Ishikawa (cell line): ENCODE results near the gene ALX4.

ENCODE experiments used
- CEBPB ChIP-seq: IDR thresholded peaks from 2 replicates; pipeline ENCODE4 v1.6.1; 2012
- CREB1 ChIP-seq: IDR thresholded peaks from 2 replicates; pipeline ENCODE4 v1.6.1; 2012; ENCODE audit warnings: low read depth
- EGR1 ChIP-seq: IDR thresholded peaks from 2 replicates; pipeline ENCODE4 v1.6.1; 2012
- EP300 ChIP-seq: IDR thresholded peaks from 2 replicates; pipeline ENCODE4 v1.6.1; 2012; ENCODE audit warnings: borderline replicate concordance
- FOXM1 ChIP-seq: IDR thresholded peaks from 2 replicates; pipeline ENCODE4 v1.6.1; 2012; ENCODE audit warnings: low read depth, borderline replicate concordance
- MAX ChIP-seq: IDR thresholded peaks from 2 replicates; pipeline ENCODE4 v1.6.1; 2012
- NFIC ChIP-seq: IDR thresholded peaks from 2 replicates; pipeline ENCODE4 v1.6.1; 2012
- RAD21 ChIP-seq: IDR thresholded peaks from 2 replicates; pipeline ENCODE4 v1.6.1; 2012; ENCODE audit warnings: low read depth
- TAF1 ChIP-seq: IDR thresholded peaks from 2 replicates; pipeline ENCODE4 v1.6.1; 2012; ENCODE audit warnings: low read depth, mild to moderate bottlenecking
- TCF12 ChIP-seq: IDR thresholded peaks from 2 replicates; pipeline ENCODE4 v1.6.1; 2012; ENCODE audit warnings: low read depth
- TEAD4 ChIP-seq: IDR thresholded peaks from 2 replicates; pipeline ENCODE4 v1.6.1; 2012
- USF1 ChIP-seq: IDR thresholded peaks from 2 replicates; pipeline ENCODE4 v1.6.1; 2012
- YY1 ChIP-seq: IDR thresholded peaks from 2 replicates; pipeline ENCODE4 v1.6.1; 2012; ENCODE audit warnings: low read depth
- ZBTB7A ChIP-seq: IDR thresholded peaks from 2 replicates; pipeline ENCODE4 v1.6.1; 2012; ENCODE audit warnings: low read depth
- TF ChIP-seq, protein P1 (sequence below): IDR thresholded peaks from 2 replicates; pipeline ENCODE4 v1.6.1; 2012; ENCODE audit warnings: low read depth, mild to moderate bottlenecking

Gene ALX4

DNA sequence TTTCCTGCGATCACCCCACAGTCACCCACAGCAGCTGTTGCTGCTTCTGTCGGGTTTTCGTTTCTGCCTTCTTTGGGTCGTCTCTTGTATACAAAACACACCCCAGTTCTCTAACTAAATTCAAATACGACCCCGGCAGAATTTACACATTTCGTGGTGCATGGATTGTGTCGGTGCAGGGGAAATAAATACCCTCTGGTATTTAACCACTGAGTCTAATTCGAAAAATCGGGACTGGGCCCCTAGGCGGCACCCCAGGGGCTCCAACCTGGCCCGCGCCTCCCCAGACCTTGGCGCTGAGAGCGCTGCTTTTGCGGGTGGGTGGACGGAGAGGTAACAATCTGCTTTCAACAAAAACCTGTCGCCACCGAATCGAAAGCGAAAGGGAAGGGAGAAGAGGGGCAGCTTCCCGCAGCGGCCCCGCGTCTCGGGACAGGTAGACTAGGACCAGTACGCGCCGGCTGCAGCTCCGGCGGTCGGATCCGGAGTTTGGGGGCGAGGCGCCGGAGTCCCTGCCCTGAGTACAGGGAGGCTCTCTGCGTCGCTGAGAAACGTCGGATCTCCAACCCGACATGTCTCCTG lies 4.4 kb downstream of the ALX4 start:
- no peak for TF ChIP-seq NFIC
- no peak for TF ChIP-seq YY1
- TF ChIP-seq EP300, result no peak
- no peak for TF ChIP-seq MAX
- no peak for TF ChIP-seq CREB1
- TF ChIP-seq RAD21, result no peak
- no peak for TF ChIP-seq TAF1
- TF ChIP-seq TCF12, result no peak
- TF ChIP-seq, protein P1, sequence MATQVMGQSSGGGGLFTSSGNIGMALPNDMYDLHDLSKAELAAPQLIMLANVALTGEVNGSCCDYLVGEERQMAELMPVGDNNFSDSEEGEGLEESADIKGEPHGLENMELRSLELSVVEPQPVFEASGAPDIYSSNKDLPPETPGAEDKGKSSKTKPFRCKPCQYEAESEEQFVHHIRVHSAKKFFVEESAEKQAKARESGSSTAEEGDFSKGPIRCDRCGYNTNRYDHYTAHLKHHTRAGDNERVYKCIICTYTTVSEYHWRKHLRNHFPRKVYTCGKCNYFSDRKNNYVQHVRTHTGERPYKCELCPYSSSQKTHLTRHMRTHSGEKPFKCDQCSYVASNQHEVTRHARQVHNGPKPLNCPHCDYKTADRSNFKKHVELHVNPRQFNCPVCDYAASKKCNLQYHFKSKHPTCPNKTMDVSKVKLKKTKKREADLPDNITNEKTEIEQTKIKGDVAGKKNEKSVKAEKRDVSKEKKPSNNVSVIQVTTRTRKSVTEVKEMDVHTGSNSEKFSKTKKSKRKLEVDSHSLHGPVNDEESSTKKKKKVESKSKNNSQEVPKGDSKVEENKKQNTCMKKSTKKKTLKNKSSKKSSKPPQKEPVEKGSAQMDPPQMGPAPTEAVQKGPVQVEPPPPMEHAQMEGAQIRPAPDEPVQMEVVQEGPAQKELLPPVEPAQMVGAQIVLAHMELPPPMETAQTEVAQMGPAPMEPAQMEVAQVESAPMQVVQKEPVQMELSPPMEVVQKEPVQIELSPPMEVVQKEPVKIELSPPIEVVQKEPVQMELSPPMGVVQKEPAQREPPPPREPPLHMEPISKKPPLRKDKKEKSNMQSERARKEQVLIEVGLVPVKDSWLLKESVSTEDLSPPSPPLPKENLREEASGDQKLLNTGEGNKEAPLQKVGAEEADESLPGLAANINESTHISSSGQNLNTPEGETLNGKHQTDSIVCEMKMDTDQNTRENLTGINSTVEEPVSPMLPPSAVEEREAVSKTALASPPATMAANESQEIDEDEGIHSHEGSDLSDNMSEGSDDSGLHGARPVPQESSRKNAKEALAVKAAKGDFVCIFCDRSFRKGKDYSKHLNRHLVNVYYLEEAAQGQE, result no peak
- no peak for TF ChIP-seq TEAD4
- TF ChIP-seq CEBPB, result no peak
- no peak for TF ChIP-seq FOXM1
- no peak for TF ChIP-seq USF1
- no peak for TF ChIP-seq ZBTB7A
- TF ChIP-seq EGR1, result no peak

GRCh38 chr11:44305026-44305469 lies 4.9 kb downstream of the ALX4 start:
- no peak for TF ChIP-seq ZBTB7A
- no peak for TF ChIP-seq NFIC
- no peak for TF ChIP-seq EGR1
- no peak for TF ChIP-seq CREB1
- no peak for TF ChIP-seq CEBPB
- TF ChIP-seq TCF12, result no peak
- TF ChIP-seq RAD21, result no peak
- no peak for TF ChIP-seq EP300
- TF ChIP-seq USF1, result no peak
- TF ChIP-seq, protein P1, result no peak
- no peak for TF ChIP-seq TEAD4
- TF ChIP-seq FOXM1, result no peak
- TF ChIP-seq YY1, result no peak
- no peak for TF ChIP-seq TAF1
- TF ChIP-seq MAX, result no peak

GRCh38 chr11:44304091-44305025 lies 5.6 kb downstream of the ALX4 start:
- TF ChIP-seq RAD21 (no peak), EGR1 (no peak), MAX (no peak), NFIC (no peak), YY1 (no peak), EP300 (no peak), TEAD4 (no peak), CREB1 (no peak), FOXM1 (no peak), TAF1 (no peak), USF1 (no peak), TCF12 (no peak), CEBPB (no peak), ZBTB7A (no peak)
- TF ChIP-seq, protein P1, result no peak
